Daoy (cell line): Measurements from ENCODE around the gene TAOK2. TPM values are rescaled to one million over a fixed set of nuclear protein-coding genes. Genes with fewer than 3 reads are reported as not detected.

ENCODE experiments used
- DNase-seq: peaks from one replicate; pipeline ENCODE4 v3.0.0-alpha.2; 2015; ENCODE audit warnings: low read depth
- total RNA-seq: library from RNA; depleted of rRNA; stranded (reverse); fragments of >200 nt; shearing (Covaris generic); gene quantifications from 2 replicates; pipeline ENCODE4 v1.2.3, GENCODE V29; 2014

TAOK2 gene
- total RNA-seq, 1 experiment from 2014 or later, result 26.5 TPM

- no peak for DNase-seq
Measured at GRCh38 chr16:29963021-29963743, 10.5 kb upstream of the TAOK2 start.

GRCh38 chr16:29968205-29968604 lies 5.5 kb upstream of the TAOK2 start:
- no peak for DNase-seq

- no peak for DNase-seq
Measured at GRCh38 chr16:29971304-29971703, 2.4 kb upstream of the TAOK2 start.

- no peak for DNase-seq
Measured at GRCh38 chr16:29972500-29972899, 1.2 kb upstream of the TAOK2 start.

- DNase-seq, result no peak
Measured at GRCh38 chr16:29972992-29973383, 680 bp upstream of the TAOK2 start.

- no peak for DNase-seq
Measured at GRCh38 chr16:29974291-29975133, 844 bp downstream of the TAOK2 start.

- DNase-seq, result no peak
Measured at GRCh38 chr16:29975134-29975538, 1.5 kb downstream of the TAOK2 start.

GRCh38 chr16:29975811-29976511 lies 2.3 kb downstream of the TAOK2 start:
- DNase-seq, result no peak

- no peak for DNase-seq
Measured at GRCh38 chr16:29977063-29977825, 3.6 kb downstream of the TAOK2 start.

- no peak for DNase-seq
Measured at GRCh38 chr16:29978081-29978480, 4.4 kb downstream of the TAOK2 start.

- DNase-seq, result no peak
Measured at GRCh38 chr16:29978564-29979270, 5.0 kb downstream of the TAOK2 start.

GRCh38 chr16:29982560-29983419 lies 9.1 kb downstream of the TAOK2 start:
- DNase-seq, result no peak

- no peak for DNase-seq
Measured at GRCh38 chr16:29983420-29984136, 9.9 kb downstream of the TAOK2 start.

GRCh38 chr16:29984137-29984763 lies 10.6 kb downstream of the TAOK2 start:
- DNase-seq, result no peak

GRCh38 chr16:29984764-29985147 lies 11.1 kb downstream of the TAOK2 start:
- DNase-seq, result no peak

- DNase-seq, result no peak
Measured at GRCh38 chr16:29985271-29985811, 11.7 kb downstream of the TAOK2 start.

GRCh38 chr16:29986231-29986630 lies 12.6 kb downstream of the TAOK2 start:
- no peak for DNase-seq

- no peak for DNase-seq
Measured at GRCh38 chr16:29986931-29987330, 13.3 kb downstream of the TAOK2 start.
